Upper lobe of left lung (tissue), 6 donors: ENCODE data around the gene FAT1. TPM values are rescaled to one million over a fixed set of nuclear protein-coding genes. Genes with fewer than 3 reads are reported as not detected.

Experiments used
- ATAC-seq, 2 donors: fragments of 200-7000 bp; cut with Tn5 transposase; one replicate each; pipeline ENCODE4 v1.9.1; 2022; ENCODE audit warnings: mild to moderate bottlenecking in 2 of 2, moderate library complexity in 2 of 2; ENCODE audit not compliant: low FRiP score in 2 of 2
- DNase-seq, 2 donors: peaks; one replicate each; pipeline ENCODE4 v3.0.0-alpha.2; 2019 to 2020
- H3K27ac ChIP-seq, 4 donors: fragments of 200-600 bp; sonication (generic); one replicate each; pipeline ENCODE4 v1.5.1; 2016 to 2019
- H3K27me3 ChIP-seq, 4 donors: fragments of 200-600 bp; sonication (generic); one replicate each; pipeline ENCODE4 v1.5.1; 2017 to 2019
- H3K36me3 ChIP-seq, 4 donors: fragments of 200-600 bp; sonication (generic); one replicate each; pipeline ENCODE4 v1.5.1; 2016 to 2019
- H3K4me1 ChIP-seq, 4 donors: fragments of 200-600 bp; sonication (generic); one replicate each; pipeline ENCODE4 v1.5.1; 2018 to 2019
- H3K4me3 ChIP-seq, 4 donors: fragments of 200-600 bp; sonication (generic); one replicate each; pipeline ENCODE4 v1.5.1; 2017 to 2019; ENCODE audit warnings: mild to moderate bottlenecking in 2 of 4, moderate library complexity in 1 of 4
- H3K9me3 ChIP-seq, 4 donors: fragments of 200-600 bp; sonication (generic); one replicate each; pipeline ENCODE4 v1.5.1; 2018 to 2019
- CTCF ChIP-seq, 6 experiments: fragments of 450-650 bp in 4 of 6; fragments of 200-600 bp in 2 of 6; sonication (generic) in 2 of 6; IDR thresholded peaks; one replicate each; pipeline ENCODE4 v1.5.1; 2016 to 2019; ENCODE audit warnings: antibody characterized with exemption in 6 of 6
- EP300 ChIP-seq, 4 donors: sonication (generic); formaldehyde crosslinking; IDR thresholded peaks; one replicate each; pipeline ENCODE4 v1.5.1; 2017; ENCODE audit warnings: antibody characterized with exemption in 4 of 4, control low read depth in 2 of 4
- POLR2A ChIP-seq, 4 donors: fragments of 450-650 bp; IDR thresholded peaks; one replicate each; pipeline ENCODE4 v1.5.1; 2016 to 2017; ENCODE audit warnings: antibody characterized with exemption in 4 of 4, mild to moderate bottlenecking in 2 of 4
- POLR2AphosphoS5 ChIP-seq, 2 donors: sonication (generic); formaldehyde crosslinking; IDR thresholded peaks; one replicate each; pipeline ENCODE4 v1.5.1; 2017; ENCODE audit warnings: antibody characterized with exemption in 2 of 2
- WGBS, 2 donors: methylation state at CpG; one replicate each; pipeline ENCODE4 v1.1.5; 2017 to 2018; 5-methylcytosine and 5-hydroxymethylcytosine counted together
- total RNA-seq, 6 donors: library from RNA; depleted of rRNA in 4 of 6; stranded (reverse); fragments of >200 nt in 4 of 6; gene quantifications; one replicate each; pipeline versions ENCODE4 v1.1.0 to v1.2.1, GENCODE V29; 2016 to 2021
- donor health status: DM: no; HTN: no; CAD: no; lungs with moderate emphysema.
- donor health status: DM: no; HTN: yes; CAD: no; lungs with severe emphysema.

The FAT1 gene
- total RNA-seq, 6 donors from 2014 or later = 42.8 to 92.2 (median 77.4) TPM

- Histone ChIP-seq H3K36me3 (peaks cover 0 to 14% (median 0%) of the 10 kb centered on the region in 4 donors), H3K27ac (no peak overlapping the region), H3K4me3 (no peak overlapping the region), H3K9me3 (no peaks in the 10 kb centered on the region), H3K4me1 (no peaks in the 10 kb centered on the region), H3K27me3 (no peaks in the 10 kb centered on the region)
- 81 to 83% methylated on average over 14 of the region's 14 CpGs for WGBS, 2 donors
- ATAC-seq = no peak
- TF ChIP-seq CTCF (IDR thresholded peaks at IDR 0.05) = no peak
- TF ChIP-seq POLR2AphosphoS5 (IDR thresholded peaks at IDR 0.05) = no peak
- no peak for TF ChIP-seq EP300 (IDR thresholded peaks at IDR 0.05)
- TF ChIP-seq POLR2A (IDR thresholded peaks at IDR 0.05) = no peak
- DNase-seq = no peak
These were observed 80.0 kb downstream of the FAT1 start for GRCh38 chr4:186643501-186644310.

GRCh38 chr4:186642998-186643397 is 80.7 kb downstream of the FAT1 start:
- no peak overlapping the region for H3K27ac ChIP-seq
- WGBS, 2 donors = 93 to 97% methylated on average over 11 of the region's 11 CpGs

GRCh38 chr4:186642530-186642929 is 81.1 kb downstream of the FAT1 start:
- Histone ChIP-seq H3K9me3 (no peaks in the 10 kb centered on the region), H3K4me3 (no peak overlapping the region), H3K4me1 (no peaks in the 10 kb centered on the region), H3K36me3 (peaks cover 0 to 11% (median 0%) of the 10 kb centered on the region in 4 donors), H3K27me3 (no peaks in the 10 kb centered on the region), H3K27ac (no peak overlapping the region)
- no peak for DNase-seq
- TF ChIP-seq EP300 (IDR thresholded peaks at IDR 0.05) (no peak), CTCF (IDR thresholded peaks at IDR 0.05) (no peak), POLR2A (IDR thresholded peaks at IDR 0.05) (no peak), POLR2AphosphoS5 (IDR thresholded peaks at IDR 0.05) (no peak)
- WGBS, 2 donors = 91 to 92% methylated on average over 15 of the region's 15 CpGs
- no peak for ATAC-seq

More at GRCh38 chr4:186642998-186643397, 80.7 kb downstream of the FAT1 start:
- no peaks in the 10 kb centered on the region for H3K9me3 ChIP-seq
- no peaks in the 10 kb centered on the region for H3K4me1 ChIP-seq
- H3K36me3 ChIP-seq = peaks cover 0 to 11% (median 0%) of the 10 kb centered on the region in 4 donors
- ATAC-seq (no peak), DNase-seq (no peak)
- H3K27me3 ChIP-seq = no peaks in the 10 kb centered on the region
- H3K4me3 ChIP-seq = no peak overlapping the region
- TF ChIP-seq POLR2A (IDR thresholded peaks at IDR 0.05) = no peak
- no peak for TF ChIP-seq POLR2AphosphoS5 (IDR thresholded peaks at IDR 0.05)
- TF ChIP-seq CTCF (IDR thresholded peaks at IDR 0.05) = no peak
- no peak for TF ChIP-seq EP300 (IDR thresholded peaks at IDR 0.05)

- Histone ChIP-seq H3K4me1 (no peaks in the 10 kb centered on the region), H3K27ac (no peak overlapping the region), H3K4me3 (no peak overlapping the region), H3K27me3 (no peaks in the 10 kb centered on the region), H3K36me3 (peaks cover 0 to 55% (median 11%) of the 10 kb centered on the region in 4 donors), H3K9me3 (no peaks in the 10 kb centered on the region)
- WGBS, 2 donors = 81 to 90% methylated on average over 10 of the region's 10 CpGs
- ATAC-seq (no peak), DNase-seq (no peak)
- TF ChIP-seq EP300 (IDR thresholded peaks at IDR 0.05) (no peak), POLR2AphosphoS5 (IDR thresholded peaks at IDR 0.05) (no peak), POLR2A (IDR thresholded peaks at IDR 0.05) (no peak), CTCF (IDR thresholded peaks at IDR 0.05) (no peak)
These were observed 89.0 kb downstream of the FAT1 start for GRCh38 chr4:186634591-186635128.
